Fibroblast of skin of left quadriceps (primary cell): Measurements from ENCODE around the gene FDXACB1.
"Not testable (repeated sequence)": the region's sequence is repeated elsewhere in the genome, so short reads cannot be mapped to it uniquely, and the experiment has no call there.

Experiments
- DNase-seq, 2 experiments: peaks; one replicate each; pipeline ENCODE4 v3.0.0-alpha.2; 2013; ENCODE audit warnings: low read depth in 2 of 2

FDXACB1 gene

GRCh38 chr11:111908639-111909305, 29.8 kb upstream of the FDXACB1 start:
- no peak for DNase-seq

GRCh38 chr11:111906680-111907079, 27.7 kb upstream of the FDXACB1 start:
- DNase-seq = no peak

- DNase-seq = no peak
These were observed 26.4 kb upstream of the FDXACB1 start for GRCh38 chr11:111905411-111905810.

- no peak for DNase-seq
These were observed 7.9 kb upstream of the FDXACB1 start for GRCh38 chr11:111886844-111887243.

GRCh38 chr11:111886032-111886431, 7.1 kb upstream of the FDXACB1 start:
- DNase-seq = no peak

- not testable (repeated sequence) for DNase-seq
These were observed 6.1 kb upstream of the FDXACB1 start for GRCh38 chr11:111885053-111885452.

- no peak for DNase-seq
These were observed 3.2 kb upstream of the FDXACB1 start for GRCh38 chr11:111882202-111882601.

GRCh38 chr11:111879637-111879960, 634 bp upstream of the FDXACB1 start:
- DNase-seq = no peak

- DNase-seq = peak; percentile 9 to 14
These were observed 548 bp downstream of the FDXACB1 start for GRCh38 chr11:111878385-111878848.

GRCh38 chr11:111871693-111872161, 7.2 kb downstream of the FDXACB1 start:
- no peak for DNase-seq

GRCh38 chr11:111870886-111871692, 7.9 kb downstream of the FDXACB1 start, which contains the start of gene ALG9:
TSS of gene ALG9 (minus strand) at chr11:111871581. CDS start at chr11:111871482, 99 bp downstream.
- DNase-seq = peak; percentile 71

GRCh38 chr11:111870522-111870885, 8.5 kb downstream of the FDXACB1 start:
- no peak for DNase-seq

- no peak for DNase-seq
These were observed 8.9 kb downstream of the FDXACB1 start for GRCh38 chr11:111870113-111870512.

- DNase-seq = no peak
These were observed 18.7 kb downstream of the FDXACB1 start for GRCh38 chr11:111860257-111860656.

GRCh38 chr11:111855506-111855905, 23.5 kb downstream of the FDXACB1 start:
- no peak for DNase-seq

- DNase-seq = no peak
These were observed 26.9 kb downstream of the FDXACB1 start for GRCh38 chr11:111852103-111852502.

GRCh38 chr11:111851636-111852035, 27.3 kb downstream of the FDXACB1 start:
- no peak for DNase-seq

GRCh38 chr11:111851067-111851466, 27.9 kb downstream of the FDXACB1 start:
- DNase-seq = no peak

- DNase-seq = no peak
These were observed 29.3 kb downstream of the FDXACB1 start for GRCh38 chr11:111849631-111850030.

- peak in 1 of 2 experiments; percentile 40 for DNase-seq
These were observed 32.3 kb downstream of the FDXACB1 start for GRCh38 chr11:111846636-111847035.

GRCh38 chr11:111846063-111846462, 32.9 kb downstream of the FDXACB1 start:
- DNase-seq = no peak

GRCh38 chr11:111845276-111846028, 33.5 kb downstream of the FDXACB1 start:
- DNase-seq = no peak
